Stimulated activated naive CD8-positive, alpha-beta T cell treated with anti-CD3 and anti-CD28 coated beads, Interleukin-15, Interleukin-2, amounts not matched to agents 100 U/mL and 50 U/mL, for 24 hours (primary cell): ENCODE data around the gene TNFRSF14.
A peak's percentile ranks its signal among the peaks of the same experiment; 100 is the strongest.
"Not testable (repeated sequence)": the region's sequence is repeated elsewhere in the genome, so short reads cannot be mapped to it uniquely, and the experiment has no call there.

Source experiments
- ATAC-seq: fragments of 150-1000 bp; cut with Tn5 transposase; one replicate; pipeline ENCODE4 v1.10.0; 2021
- DNase-seq: peaks from one replicate; pipeline ENCODE4 v3.0.0; 2021

Gene TNFRSF14

DNA sequence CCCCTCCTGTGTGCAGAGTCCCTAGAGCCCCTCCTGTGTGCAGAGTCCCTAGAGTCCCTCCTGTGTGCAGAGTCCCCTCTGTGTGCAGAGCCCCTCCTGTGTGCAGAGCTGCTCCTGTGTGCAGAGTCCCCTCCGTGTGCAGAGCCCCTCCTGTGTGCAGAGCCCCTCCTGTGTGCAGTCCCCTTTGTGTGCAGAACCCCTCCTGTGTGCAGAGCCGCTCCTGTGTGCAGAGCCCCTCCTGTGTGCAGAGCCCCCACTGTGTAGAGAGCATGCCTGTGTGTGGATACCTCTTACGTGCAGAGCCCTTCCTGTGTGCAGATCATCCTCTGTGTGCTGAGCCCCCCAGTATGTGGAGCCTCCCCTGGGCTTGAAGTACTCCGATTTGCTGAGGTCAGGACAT is 17.8 kb upstream of the TNFRSF14 start:
- no peak for DNase-seq
- no peak for ATAC-seq

DNA sequence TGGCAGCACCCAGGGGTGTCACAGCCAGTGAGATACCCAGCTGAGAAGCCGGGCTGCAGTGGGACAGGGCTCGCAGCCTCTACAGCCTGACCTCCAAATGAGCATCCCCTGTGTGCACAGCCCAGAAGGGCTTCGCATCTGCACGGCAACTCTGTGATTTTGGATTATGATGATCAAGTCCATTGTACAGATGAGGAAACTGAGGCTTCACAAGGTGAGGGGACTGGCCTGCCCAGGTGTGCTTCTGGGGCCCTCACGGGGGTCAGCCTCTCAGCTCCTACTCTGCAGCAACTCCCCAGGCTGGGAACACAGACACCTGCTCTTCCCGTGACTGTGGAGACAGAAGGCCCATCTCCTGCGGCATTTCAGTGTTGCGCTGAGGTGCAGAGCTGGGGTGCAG is 17.3 kb upstream of the TNFRSF14 start:
- DNase-seq, result no peak
- ATAC-seq, result no peak

DNA sequence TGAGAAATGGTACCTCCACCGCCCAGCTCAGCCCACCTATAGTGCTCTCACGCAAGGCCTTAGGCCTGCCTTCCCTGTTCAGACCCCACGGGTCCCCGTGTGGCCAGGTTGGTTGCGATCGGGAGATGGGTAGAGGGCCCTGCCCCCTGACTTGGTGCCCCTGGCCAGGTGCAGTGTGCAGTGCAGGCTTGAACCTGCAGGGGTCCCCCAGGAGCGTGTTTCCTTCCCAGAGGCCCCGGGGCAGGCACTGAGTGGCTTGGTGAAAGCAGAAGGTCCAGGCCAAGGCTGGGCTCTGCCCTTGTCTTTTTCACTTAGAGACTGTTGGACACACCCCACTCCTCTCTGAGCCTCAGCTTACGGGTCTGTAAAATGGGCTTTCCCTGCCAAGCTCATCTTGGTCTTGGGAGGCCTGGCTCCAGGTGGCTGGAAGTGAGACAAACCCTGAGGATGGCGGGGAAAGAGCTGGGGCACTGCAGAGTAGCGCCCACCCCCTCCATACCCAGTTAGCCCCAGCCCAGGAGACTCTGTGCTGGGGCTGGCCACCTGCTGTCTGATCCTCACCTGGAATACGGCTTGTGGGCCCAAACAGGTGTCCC is 16.8 kb upstream of the TNFRSF14 start:
- DNase-seq (peak; percentile 59), ATAC-seq (peak; percentile 15)

DNA sequence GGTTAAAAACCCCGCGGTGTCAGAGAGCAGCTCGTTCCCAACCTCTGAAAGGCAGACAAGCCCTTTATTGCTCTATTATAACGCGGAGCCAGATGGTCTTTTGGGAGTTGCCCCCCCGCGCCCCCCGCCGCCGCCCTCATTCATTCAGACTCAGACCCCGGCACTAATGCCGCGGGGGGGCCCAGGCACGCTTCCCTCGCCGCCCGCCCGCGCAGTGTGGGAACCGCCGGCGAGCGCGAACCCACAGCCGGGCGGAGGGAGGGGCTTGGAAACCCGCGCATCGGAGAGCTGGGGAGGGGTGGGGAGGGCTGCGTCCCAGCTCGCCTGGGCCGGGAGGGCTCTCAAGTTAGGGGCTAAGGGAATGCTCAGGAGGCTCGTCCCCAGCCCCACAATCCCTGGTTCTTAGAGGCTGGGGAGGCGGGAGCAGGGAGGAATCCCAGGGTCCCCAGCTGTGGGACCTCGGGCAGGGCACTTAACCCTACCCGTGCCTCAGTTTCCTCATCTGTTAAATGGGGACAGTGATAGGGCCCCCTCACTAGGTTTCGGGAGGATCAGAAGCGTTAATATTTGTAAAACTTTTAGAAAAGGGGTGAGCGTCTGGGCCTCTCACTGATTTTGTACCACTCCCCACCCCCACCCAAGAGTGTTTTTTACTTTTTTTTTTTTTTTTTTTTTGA is 15.2 kb upstream of the TNFRSF14 start:
- ATAC-seq (no peak), DNase-seq (no peak)

DNA sequence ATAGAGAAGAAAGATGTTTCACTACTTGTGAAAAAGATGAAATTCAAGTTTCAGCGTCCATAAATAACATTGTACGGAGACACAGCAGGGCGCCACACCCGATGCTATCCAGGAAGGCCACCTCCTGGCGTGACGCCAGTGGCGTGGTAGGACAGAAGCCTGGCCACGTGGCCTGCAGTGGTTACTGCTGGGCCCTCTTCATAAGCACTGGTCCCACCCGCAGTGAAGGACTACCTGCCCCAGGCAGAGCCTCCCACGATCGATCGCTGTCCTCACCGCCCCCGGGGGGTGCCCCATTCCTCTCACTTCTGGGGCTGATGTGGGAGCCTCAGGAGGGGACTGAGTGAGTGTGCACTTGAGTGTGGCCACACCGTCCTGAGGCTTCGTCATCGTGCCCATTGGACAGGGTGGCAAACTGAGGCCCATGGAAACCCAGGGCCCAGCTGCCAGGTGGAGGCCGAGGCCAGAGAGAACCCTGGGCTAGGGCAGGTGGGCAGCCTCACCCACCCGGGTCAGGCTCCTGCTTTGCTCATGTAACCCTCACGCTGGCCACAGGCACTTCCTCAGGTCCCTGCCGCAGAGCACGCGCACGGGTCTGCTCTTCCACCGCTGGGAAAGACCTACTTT is 14.4 kb upstream of the TNFRSF14 start:
- ATAC-seq, result no peak
- no peak for DNase-seq

DNA sequence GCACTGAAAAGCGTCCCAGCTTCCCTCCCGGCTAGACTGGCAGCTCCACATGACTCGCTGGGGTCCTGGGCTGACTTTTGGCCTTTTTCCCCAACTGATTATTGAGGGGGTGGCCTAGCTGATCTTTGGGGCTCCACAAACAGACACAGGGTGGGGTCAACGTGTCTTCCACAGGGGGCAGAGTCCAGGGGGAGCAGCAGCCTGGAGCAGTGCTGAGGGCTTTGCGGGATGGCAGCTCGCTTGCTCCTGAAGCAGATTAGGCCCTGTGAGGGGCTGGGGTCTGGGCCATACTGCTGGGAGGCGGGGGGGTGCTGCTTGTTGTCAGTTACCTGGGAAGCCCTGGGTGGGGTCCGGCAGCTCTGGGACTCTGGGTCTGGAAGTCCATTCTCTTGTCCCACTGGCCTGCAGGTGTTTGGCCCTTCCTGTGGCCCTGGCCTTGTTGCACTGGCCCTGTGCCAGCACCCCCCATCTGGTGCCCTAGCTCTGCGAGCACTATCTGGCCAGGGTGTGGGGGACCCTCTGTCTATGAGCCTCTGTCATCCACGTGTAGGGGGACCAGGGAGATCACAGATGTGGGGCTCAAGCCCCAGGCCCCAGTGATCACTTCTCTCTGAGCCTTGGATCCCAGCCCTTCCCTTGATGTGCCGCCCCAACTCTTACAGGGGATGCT is 13.8 kb upstream of the TNFRSF14 start:
- DNase-seq, result no peak
- no peak for ATAC-seq

DNA sequence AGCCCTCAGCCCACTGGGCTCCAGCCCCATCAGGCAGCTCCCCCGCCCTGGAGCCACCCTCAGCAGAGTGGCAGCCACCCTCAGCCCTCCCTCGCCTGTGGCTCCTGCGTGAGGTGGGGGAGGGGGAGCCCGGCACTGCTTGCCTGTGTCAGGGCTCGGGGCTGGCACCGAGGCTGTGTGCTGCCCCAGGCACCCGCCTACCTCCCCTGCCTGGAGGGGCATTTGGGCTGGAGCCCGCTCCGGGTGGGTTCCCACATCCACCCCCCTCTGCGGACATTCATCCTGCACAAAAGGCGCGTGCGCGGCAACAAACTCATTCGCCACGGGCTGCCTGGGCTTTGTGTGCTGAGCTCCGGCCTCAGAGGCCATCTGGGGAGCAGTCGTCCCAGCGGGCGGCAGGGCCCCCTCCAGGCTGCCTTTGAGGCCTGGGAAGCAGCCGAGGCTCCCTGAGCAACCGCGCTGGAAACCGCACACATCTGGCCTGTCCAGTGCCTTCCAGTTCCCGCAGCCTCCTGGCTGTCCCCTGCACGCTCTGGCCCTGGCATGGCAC is 12.6 kb upstream of the TNFRSF14 start:
- DNase-seq, result no peak
- ATAC-seq, result no peak

DNA sequence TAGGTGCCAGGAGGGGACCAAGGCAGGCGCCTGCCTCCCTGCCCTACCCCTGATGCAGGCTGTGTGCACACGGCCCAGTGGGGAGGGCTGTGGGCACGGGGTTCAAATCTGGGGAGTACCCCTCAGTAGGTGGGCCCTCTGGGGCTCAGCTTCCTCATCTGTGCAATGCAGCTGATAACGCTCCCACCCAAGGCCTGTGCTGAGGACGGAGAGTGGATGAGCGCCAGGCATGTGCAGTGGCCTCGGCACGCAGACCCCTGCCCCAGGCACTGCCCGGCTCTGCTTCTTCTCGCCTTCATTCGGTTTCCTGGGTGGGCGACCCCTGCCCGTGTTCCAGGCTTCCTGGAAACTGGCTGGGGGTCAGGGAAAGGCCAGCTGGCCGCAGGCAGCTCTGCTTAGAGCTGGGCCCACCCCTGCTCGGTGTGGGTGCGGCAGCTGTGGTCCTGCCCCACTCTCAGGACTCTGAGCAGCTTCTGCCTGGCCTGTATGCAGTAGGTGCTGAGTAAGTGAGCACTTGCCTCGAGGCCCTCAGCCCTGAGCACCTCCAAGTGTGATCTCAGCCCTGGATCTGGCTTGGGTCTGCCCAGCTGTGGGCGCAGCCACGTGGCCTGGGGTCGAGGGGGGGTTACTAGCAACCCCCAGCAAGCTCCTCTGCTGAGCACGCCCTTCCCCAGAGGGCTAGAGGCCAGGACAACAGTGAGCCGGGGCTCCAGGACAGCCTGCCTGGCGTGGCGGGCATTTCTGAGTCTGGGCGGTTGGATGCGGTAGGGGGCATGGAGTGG is 11.9 kb upstream of the TNFRSF14 start:
- ATAC-seq (no peak), DNase-seq (no peak)

DNA sequence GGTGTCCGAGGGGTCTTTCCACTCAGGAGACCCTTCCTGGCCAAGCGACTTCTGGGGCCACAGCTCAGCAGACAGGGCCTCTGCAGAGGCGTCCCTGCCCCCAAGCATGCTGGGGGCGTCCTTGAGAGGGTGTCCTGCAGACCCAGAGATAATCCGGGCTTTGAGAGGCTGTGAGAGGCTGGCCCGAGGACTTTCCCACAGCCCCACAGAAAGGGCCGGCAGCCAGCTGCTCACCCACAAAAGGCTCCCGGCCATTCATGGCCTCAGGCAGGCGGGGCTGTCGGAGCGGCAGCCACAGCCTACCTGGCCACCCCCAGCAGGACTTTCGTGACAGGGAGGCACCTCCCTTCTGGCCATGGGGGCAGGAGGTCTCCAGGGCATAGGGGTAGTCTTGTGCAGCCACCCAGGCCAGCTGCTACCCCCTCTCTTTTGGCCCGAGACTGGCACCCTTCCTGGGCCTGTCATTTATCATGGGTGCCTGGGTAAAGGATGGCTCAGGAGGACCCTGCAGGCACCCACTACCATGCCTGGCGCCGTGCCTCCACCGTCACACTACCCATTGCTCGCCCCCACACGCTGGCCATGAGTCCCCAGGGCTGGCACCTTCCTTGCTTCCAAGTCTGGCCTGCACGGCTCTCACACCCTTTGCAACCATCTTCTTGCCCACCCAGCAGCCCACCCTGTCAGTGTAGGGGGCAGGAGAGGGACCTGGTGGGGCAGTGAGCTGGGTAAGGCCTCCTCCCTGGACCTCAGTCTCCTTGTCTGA is 11.1 kb upstream of the TNFRSF14 start:
- no peak for ATAC-seq
- DNase-seq, result no peak

DNA sequence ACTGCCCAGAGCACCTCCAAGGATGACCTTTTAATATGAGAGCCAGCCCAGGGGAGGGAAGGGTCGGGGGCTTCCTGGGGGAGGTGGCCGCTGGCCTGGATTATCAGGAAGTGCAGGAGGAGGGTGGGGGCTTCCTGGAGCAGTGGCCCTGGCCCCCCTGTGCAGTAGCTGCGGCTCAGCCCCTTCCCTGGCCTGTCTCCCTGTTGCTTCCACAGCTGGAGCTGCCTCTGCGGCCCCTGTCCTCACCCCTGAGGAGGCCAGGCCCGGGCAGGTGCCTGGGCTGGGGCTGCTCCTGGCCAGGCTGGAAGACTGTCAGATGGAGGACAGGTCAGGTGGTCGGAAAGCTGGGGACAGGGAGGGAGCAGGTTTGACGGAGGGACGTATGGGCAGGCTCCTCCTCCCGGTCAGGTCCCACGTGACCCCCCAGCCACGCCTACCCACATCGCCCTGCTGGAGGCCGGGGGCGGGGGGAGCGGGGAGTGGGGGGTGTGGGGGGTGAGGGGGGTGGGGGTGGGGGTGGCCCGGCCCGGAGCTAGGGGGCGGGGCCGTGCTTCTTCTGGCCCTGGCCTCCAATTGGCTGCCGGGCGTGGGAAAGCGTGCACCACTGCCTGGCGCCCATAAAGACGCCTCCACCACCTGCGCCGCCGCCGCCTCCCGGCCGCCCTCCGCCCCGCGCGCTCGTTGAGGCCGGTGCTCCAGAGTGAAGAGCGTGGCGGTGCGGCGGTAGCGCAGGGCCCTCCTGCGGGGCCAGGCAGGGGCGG is 10.2 kb upstream of the TNFRSF14 start:
- ATAC-seq, result peak; percentile 39
- peak; percentile 90 for DNase-seq

DNA sequence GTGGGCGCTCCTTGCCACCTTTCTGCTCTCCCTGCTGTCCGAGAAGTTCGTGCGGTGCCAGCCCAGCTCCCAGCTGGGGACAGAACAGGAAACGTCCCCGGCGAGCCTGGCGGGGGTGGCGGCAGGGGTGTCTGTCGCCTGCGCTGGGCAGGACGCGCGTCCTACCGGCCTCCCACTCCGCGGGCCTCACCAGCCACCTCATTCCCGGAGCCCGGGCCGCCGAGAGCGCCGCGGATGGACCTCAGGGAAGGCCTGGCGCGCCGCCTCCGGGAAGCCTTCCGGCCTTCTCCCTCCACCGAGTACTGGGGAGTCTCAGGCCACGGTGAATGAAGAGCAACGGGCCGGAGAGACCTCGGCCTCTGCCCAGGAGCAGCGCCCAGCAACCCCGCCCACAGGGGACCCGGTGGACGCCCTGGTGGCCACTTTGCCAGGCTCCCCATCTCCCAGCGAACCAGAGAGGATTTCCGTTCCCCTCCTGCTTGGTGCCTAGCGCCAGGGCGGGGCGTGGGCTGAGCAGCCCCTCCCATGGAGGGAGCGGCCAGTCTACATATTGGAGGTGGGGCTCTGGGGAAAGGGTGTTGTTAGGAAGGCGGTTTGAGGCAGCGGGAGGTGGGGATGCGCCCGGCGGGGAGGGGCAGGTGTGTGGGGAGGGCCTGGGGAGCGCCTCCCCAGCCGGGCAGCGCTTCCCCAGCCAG is 9.5 kb upstream of the TNFRSF14 start:
- peak; percentile 53 for ATAC-seq
- DNase-seq, result peak; percentile 86

DNA sequence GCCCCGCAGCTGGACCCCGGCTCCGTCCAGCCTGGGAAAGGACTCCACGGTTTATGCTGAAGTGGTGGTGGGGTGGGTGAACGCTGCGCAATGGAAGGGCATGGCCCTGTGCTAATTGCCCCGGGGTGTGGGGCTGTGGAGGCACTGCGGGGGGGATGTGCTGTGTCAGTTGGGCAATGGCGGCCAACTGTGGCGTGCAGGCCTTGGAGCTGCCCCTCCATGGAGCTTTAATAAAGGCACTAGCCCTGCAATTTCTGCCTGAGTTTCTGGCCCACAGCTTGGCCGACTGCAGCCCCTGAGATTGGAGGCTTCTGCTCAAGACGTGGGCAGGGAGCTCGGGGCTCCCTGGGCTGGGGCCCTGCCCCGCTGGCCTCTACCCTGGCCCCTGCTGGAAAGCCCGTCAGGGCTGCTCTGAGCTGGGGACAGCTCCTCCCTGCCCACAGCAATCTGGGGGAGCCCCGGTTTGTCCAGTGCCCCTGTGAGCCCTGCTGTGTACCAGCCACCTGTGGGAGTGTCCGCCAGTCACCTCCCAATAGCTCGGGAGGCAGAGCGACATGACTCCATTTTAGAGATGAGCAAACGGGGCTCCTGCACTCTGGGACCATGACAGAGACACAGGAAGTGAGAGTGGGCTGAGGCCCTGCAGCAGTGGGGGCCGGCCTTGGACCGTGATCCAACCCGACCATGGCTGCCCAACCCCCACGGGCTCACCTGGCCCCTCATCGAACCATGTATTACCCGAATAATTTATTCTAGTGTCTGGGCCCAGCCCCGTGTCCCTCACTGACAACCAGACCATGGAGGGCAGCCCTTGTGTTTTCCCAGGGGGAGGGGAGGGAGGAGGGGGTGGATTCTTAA is 8.7 kb upstream of the TNFRSF14 start:
- DNase-seq (peak; percentile 81), ATAC-seq (peak; percentile 40)

DNA sequence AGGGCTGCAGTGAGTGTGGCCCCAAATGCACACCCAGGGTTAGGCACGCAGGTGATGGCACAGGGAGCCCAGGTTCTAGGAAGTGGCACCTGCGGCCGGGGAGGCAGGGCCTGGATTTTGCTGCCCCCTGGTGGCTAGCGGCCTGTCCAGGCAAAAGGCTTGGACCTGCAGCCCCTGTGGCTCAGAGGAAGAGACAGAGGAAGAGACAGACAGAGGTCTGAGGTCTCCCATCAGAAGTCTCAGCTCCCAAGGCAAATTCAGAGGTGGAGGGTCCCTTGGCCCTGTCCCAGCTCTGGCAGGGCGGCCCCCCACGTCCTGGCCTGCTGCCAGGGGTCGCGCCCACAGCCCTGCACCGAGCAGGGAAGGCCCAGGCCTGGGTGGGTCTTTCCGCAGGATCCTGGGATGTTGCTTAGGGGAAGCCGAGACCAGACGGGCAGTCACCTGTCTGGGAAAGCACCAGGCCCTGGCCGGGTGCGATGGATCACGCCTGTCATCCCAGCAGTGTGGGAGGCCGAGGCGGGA is 8.0 kb upstream of the TNFRSF14 start:
- DNase-seq (peak; percentile 93), ATAC-seq (peak; percentile 30)

DNA sequence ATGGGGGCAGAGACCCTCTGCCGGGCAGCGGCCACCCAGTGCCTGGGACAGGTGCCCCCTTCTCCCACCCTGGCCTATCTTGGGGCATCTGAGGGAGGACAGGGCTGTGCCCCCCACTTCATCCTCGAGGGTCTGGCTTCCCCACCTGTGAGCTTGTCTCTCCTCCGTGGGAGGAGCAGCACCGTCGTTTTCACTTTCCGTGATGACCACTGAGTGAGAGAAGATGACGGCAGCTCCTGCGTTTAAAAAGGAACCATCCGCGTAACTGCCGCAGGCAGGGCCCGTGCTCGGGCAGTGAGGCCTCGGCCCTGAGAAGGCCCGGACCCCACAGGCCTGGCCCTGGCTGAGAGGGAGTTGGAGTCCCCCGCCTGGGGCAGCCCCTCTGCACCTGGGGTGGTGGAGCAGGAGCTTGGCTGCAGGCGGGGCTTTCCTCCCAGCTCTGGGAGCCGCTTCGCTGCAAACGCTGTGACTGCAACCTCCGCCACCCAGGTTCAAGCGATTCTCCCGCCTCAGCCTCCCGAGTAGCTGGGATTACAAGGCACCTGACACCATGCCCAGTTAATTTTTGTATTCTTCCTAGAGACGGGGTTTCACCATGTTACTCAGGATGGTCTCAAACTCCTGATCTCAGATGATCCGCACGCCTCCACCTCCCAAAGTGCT is 6.7 kb upstream of the TNFRSF14 start:
- not testable (repeated sequence) for DNase-seq, ATAC-seq

DNA sequence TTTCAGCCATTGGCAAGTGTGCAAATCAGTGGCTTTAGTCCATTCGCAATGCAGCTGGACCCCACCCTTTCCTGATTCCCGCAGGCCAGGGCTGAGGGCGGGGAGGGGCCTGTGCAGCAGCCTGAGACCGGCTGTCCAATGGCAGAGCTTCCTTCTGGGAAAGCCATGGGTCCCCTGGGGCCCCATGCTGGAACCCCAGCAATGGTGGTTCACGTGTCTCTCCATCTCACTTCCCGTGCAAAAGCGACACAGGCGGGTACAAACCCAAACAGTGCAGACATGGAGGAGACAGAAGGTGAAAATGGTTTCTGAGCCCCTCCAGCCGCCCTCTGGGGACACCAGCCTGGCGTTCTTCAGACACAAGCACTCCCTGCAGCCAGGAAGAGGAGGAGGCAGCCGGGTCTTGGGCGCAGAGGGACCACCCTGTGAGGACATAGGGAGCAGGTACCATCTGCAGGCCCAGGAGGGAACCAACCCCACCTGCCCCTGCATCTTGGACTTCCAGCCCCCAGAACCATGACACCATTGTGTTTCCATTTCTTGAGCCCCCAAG is 5.8 kb upstream of the TNFRSF14 start:
- ATAC-seq, DNase-seq: not testable (repeated sequence)

DNA sequence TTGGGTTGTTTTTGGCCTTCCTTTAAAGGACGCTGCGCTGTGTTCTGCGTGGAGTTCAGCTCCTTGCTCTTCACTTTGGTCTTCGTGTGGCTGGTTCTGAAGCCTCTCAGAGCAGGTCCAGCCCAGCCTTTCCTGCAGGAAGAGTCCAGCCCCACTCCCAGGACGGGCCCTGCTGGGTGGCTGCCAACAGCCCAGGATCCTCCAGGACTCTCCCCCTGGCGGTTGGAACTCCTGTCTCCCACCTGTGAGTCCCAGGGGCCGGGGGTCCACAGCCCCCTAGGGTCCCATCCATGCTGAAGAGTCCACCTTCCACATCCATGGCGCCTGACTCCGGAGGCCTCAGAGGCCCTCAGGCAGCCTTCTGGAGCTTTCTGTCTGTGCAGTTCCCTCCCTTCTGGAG is 4.6 kb upstream of the TNFRSF14 start:
- not testable (repeated sequence) for ATAC-seq, DNase-seq

DNA sequence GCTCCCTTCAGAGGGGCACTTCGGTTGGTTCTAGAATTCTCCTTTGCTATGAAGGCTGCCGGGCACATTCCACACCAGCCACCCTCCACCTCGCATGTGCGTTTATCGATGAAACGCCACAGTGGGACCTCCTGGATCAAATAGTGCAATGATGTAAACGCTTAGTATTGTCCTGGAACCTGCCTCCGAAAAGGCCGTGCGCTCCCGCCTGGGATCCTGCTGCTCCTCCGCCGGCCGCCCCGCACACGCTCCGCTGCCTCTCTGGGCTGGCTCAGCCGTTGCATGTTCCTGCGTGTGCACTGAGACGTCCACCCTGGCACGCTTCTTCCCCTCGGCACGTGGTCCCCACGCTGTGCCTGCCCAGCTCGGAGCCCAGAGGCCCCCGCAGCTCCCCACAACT is 4.0 kb upstream of the TNFRSF14 start:
- DNase-seq (no peak), ATAC-seq (no peak)

DNA sequence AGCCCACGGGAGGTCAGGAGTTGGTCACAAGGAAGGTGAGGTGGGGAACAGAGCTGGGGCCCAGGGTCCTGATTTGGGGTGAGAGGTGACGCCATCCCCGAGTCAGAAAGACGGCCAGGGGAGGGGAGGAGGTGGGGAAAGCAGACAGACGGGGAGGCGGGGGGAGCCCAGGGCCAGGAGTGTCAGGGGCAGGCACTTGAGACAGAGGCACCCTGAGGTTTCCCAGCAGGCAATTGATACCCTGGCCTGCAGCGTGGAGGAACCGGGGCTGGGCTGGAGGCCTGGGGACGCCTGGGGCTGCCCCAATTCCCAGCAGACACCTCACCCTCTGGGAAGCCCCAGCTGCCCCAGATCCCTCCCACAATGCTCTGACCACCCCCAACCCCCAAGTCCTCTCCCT is 3.1 kb upstream of the TNFRSF14 start:
- not testable (repeated sequence) for DNase-seq, ATAC-seq
